SJCRH30 (cell line): ENCODE measurements around the gene POU2AF2. TPM values are rescaled to one million over a fixed set of nuclear protein-coding genes. Genes with fewer than 3 reads are reported as not detected.
"Not testable (repeated sequence)": the region's sequence is repeated elsewhere in the genome, so short reads cannot be mapped to it uniquely, and the experiment has no call there.

ENCODE experiments used
- DNase-seq, 2 experiments: peaks; one replicate each; pipeline ENCODE4 v3.0.0-alpha.2; 2015 to 2020
- H3K27ac ChIP-seq: fragments of 250-450 bp; sonication (Bioruptor Pico); 2 replicates; pipeline ENCODE4 v1.5.1; 2020; ENCODE audit warnings: mild to moderate bottlenecking, moderate library complexity
- H3K27me3 ChIP-seq: fragments of 250-450 bp; sonication (Bioruptor Pico); 2 replicates; pipeline ENCODE4 v1.5.1; 2020; ENCODE audit warnings: mild to moderate bottlenecking, moderate library complexity
- H3K36me3 ChIP-seq: fragments of 250-450 bp; sonication (Bioruptor Pico); 2 replicates; pipeline ENCODE4 v1.5.1; 2020; ENCODE audit warnings: mild to moderate bottlenecking, moderate library complexity
- H3K4me1 ChIP-seq: fragments of 250-450 bp; sonication (Bioruptor Pico); 2 replicates; pipeline ENCODE4 v1.5.1; 2020; ENCODE audit warnings: mild to moderate bottlenecking, moderate library complexity
- H3K4me3 ChIP-seq: fragments of 250-450 bp; sonication (Bioruptor Pico); 2 replicates; pipeline ENCODE4 v1.5.1; 2020; ENCODE audit warnings: mild to moderate bottlenecking, moderate library complexity
- H3K9me3 ChIP-seq: fragments of 250-450 bp; sonication (Bioruptor Pico); replicated peaks from 2 replicates; pipeline ENCODE4 v1.5.1; 2020; ENCODE audit warnings: mild to moderate bottlenecking, moderate library complexity
- total RNA-seq: library from RNA; depleted of rRNA; stranded (reverse); fragments of >200 nt; shearing (Covaris generic); gene quantifications from 2 replicates; pipeline ENCODE4 v1.2.3, GENCODE V29; 2014; rRNA removed

The POU2AF2 gene, protein sequence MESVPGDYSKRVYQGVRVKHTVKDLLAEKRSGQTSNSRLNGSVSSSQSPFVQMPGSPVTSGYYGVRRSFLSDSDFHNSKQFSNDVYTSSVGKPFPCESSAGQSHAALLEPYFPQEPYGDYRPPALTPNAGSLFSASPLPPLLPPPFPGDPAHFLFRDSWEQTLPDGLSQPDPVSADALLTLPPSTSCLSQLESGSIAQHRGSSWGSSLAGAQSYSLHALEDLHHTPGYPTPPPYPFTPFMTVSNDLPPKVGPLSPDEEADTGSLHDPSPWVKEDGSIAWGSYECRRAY
- total RNA-seq = not detected in 2 replicates

DNA sequence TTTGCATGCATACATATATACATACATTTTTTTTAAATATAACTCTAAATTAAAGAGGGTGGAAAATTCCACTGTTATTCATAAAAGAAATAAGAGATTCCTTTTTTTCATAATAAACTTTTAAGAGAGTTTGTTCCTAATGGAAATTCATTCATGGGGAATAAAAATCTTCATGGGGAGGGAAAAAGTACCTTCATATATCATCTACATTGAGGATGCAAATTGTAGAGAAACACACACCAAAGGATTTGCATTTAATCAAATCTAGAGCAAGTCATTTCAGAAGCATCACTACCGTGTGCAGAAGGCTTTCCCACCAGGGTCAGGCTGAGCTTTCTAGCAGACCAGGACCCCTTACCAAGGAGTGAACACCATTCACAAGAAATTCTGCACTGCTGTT, at the start of gene POU2AF2:
Gene POU2AF2 (plus strand): TSS at position 301 of the 400 bp plus-strand sequence. CDS start 129 bp downstream, outside the sequence.
- Histone ChIP-seq H3K4me3 (no peak within 1 kb of the TSS), H3K27me3 (no peaks in the 10 kb centered on the region), H3K27ac (no peak within 1 kb of the TSS), H3K36me3 (no peaks in the 10 kb centered on the region), H3K4me1 (no peaks in the 10 kb centered on the region), H3K9me3 (no peaks in the 10 kb centered on the region)
- no peak for DNase-seq

DNA sequence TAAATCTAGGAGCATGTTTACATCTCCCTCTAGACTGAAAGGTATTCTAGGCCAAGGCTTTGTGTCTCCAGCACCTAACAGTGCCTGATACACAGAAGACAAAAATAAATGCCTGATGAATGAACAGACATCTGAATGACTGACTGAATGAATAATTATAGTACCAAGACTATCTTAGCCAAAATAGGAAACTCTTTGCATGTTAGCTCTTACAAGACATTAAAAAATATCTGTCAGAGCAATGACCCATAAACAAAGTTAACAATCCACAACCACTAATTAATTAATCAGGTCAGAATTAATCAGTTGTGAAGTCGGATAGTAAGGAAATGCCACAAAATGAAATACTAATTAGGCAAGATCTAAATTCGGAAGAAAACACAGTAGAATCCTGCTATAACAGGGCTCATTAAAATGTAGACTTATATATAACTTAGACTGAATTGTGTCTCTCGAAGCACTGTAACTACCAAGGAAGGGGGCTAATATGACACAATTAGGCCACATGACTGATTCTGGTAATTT, 45.5 kb upstream of the POU2AF2 start:
- H3K27ac ChIP-seq = no peak overlapping the region
- H3K36me3 ChIP-seq = no peaks in the 10 kb centered on the region
- no peaks in the 10 kb centered on the region for H3K9me3 ChIP-seq
- no peak for DNase-seq
- no peaks in the 10 kb centered on the region for H3K27me3 ChIP-seq
- no peak overlapping the region for H3K4me3 ChIP-seq
- no peaks in the 10 kb centered on the region for H3K4me1 ChIP-seq

DNA sequence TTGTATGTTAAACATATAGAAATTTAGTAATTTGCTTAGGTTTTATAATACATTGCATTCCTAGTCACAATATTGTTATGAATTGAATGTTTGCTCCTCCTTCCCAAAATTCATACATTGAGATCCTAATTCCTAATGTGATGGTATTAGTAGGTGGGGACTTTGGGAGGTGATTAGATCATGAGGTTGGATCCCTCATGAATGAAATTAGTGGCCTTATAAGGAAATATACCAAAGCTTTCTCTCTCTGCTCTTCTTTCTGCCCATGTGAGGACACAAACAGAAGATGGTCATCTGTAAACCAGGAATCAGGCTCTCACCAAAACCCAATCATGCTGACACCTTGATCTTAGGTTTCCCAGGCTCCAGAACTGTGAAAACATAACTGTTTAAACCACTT, 41.3 kb upstream of the POU2AF2 start:
- Histone ChIP-seq H3K36me3 (no peaks in the 10 kb centered on the region), H3K27me3 (no peaks in the 10 kb centered on the region), H3K4me1 (no peaks in the 10 kb centered on the region), H3K4me3 (no peak overlapping the region), H3K9me3 (no peaks in the 10 kb centered on the region), H3K27ac (no peak overlapping the region)
- no peak for DNase-seq

DNA sequence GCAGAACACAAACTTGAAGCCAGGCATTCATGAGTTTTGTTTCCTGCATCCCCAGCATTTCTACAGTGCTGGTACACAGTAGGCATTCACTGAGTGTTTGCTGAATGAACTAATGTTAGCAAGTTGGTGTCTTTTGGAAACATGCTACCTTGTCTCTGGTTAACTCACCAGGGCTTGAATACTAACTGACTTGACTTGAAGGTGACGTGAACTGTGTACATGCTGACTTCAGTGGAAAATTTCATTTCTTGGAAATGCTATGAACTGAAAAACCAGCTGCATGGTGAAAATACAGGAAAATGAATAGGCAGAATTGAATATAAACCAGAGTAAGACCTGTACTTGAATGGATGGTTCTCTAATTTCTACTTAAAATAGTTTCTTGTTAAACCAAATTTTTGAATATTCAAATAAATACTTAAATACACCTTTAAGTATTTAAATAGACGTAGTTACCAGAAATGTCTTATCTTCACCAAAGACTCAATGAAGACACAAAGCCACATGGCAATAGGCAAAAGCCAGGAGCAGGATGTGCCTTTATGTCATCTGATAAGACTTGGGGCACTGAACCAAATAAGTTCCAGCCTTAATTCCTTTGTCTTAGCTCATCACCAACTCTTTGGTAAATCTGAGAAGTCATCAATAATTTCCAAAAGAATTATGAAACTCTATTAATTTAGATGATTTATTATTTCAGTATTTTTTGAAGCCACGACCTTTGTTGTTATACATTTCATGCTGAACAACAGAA, 39.7 kb upstream of the POU2AF2 start:
- no peak for DNase-seq

GRCh38 chr11:111206472-111206871, 39.1 kb upstream of the POU2AF2 start:
- Histone ChIP-seq H3K27me3 (no peaks in the 10 kb centered on the region), H3K27ac (no peak overlapping the region), H3K9me3 (no peaks in the 10 kb centered on the region), H3K36me3 (no peaks in the 10 kb centered on the region), H3K4me3 (no peak overlapping the region), H3K4me1 (no peaks in the 10 kb centered on the region)
- DNase-seq = no peak

More for the DNA sequence above, 39.7 kb upstream of the POU2AF2 start:
- H3K27ac ChIP-seq = no peak overlapping the region
- H3K9me3 ChIP-seq = no peaks in the 10 kb centered on the region
- no peaks in the 10 kb centered on the region for H3K4me1 ChIP-seq
- no peaks in the 10 kb centered on the region for H3K27me3 ChIP-seq
- H3K4me3 ChIP-seq = no peak overlapping the region
- H3K36me3 ChIP-seq = no peaks in the 10 kb centered on the region

DNA sequence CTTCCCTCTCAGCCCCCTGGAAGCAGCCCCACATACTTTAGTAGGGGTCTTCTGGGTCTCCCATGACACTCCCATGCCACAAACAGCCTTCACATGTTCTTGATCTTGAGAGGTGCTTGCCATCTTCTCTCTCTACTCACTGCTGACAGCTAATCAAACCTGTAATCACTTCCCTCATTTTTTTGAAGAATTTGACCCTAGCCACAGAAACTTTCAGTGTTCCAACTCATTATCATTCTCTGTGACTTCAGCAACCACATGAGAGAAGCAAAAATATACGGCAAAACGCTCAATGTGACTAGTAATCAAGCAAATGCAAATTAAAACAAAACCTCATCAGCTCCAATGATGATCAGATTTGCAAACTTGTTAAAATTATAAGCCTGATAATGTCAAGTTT, 38.3 kb upstream of the POU2AF2 start:
- Histone ChIP-seq H3K9me3 (no peaks in the 10 kb centered on the region), H3K36me3 (no peaks in the 10 kb centered on the region), H3K4me3 (no peak overlapping the region), H3K27me3 (no peaks in the 10 kb centered on the region), H3K4me1 (no peaks in the 10 kb centered on the region), H3K27ac (no peak overlapping the region)
- DNase-seq = no peak

DNA sequence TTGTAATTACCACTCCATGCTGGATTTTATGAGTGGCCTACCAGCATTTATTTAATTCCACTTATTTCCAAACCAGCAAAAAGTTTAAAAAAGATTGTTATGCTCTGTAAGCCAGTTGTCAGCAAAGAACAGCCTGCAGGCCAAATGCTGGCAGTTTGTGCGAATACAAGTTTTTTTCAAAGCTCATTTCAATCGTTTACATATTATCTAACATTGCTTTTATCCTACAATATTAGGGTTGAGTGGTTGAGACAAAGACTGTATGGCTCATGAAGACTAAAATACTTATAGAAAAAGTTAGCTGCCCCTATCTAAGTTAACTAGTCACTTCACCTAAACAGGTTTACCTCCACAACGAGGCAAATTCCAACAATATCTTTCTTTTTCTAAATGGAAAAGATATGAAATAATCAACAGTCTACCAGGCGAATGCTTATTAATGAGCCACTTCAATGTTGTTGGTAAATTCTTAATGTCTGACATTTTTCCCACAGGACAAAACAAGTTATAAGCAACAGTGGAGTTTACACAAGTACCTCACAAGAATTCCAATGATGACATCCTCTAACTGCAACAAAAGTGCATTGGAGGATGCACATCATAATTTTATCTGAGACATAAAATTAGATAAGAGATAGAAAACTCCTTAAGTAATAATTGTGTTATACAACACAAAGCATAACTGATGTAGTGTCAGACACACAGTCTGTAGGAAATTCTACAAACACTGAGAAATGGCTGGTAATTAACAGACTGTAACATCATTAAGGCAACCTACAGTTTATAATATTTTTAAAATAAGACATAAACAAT, 35.8 kb upstream of the POU2AF2 start:
- Histone ChIP-seq H3K27me3 (no peaks in the 10 kb centered on the region), H3K36me3 (no peaks in the 10 kb centered on the region), H3K9me3 (no peaks in the 10 kb centered on the region), H3K4me3 (no peak overlapping the region), H3K4me1 (no peaks in the 10 kb centered on the region), H3K27ac (no peak overlapping the region)
- DNase-seq = no peak

- DNase-seq = no peak
Observed at GRCh38 chr11:111213256-111213655, 32.3 kb upstream of the POU2AF2 start.

GRCh38 chr11:111220721-111221120, 24.8 kb upstream of the POU2AF2 start:
- Histone ChIP-seq H3K36me3 (no peaks in the 10 kb centered on the region), H3K27ac (no peak overlapping the region), H3K9me3 (no peaks in the 10 kb centered on the region), H3K27me3 (no peaks in the 10 kb centered on the region; the same call in 1 of the 2 replicates), H3K4me3 (no peak overlapping the region), H3K4me1 (no peaks in the 10 kb centered on the region)
- no peak for DNase-seq

More at GRCh38 chr11:111213256-111213655, 32.3 kb upstream of the POU2AF2 start:
- no peaks in the 10 kb centered on the region for H3K36me3 ChIP-seq
- H3K27ac ChIP-seq = no peak overlapping the region
- no peaks in the 10 kb centered on the region for H3K9me3 ChIP-seq
- H3K27me3 ChIP-seq = no peaks in the 10 kb centered on the region
- no peak overlapping the region for H3K4me3 ChIP-seq
- H3K4me1 ChIP-seq = no peaks in the 10 kb centered on the region

DNA sequence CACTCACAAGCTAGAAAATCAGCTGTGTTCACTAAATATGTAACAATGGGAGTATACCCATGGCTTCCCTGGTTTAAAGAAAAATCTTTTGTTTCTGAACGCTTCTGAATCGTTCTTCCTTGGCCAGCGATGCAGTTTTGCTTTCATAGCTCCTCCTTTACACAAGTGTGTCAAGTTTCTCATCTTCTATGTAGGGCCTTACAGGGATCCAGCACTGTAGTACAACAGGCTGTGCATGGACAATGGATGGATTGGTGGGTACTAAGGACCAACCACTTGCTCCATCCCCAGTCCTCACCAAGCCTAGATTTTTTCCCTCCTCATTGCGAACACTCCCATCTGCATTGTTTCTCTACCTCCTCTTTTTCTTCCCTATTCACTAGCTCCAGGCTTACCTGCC, 24.3 kb upstream of the POU2AF2 start:
- no peak overlapping the region for H3K4me3 ChIP-seq
- no peaks in the 10 kb centered on the region for H3K4me1 ChIP-seq
- no peak overlapping the region for H3K27ac ChIP-seq
- no peaks in the 10 kb centered on the region for H3K9me3 ChIP-seq
- no peaks in the 10 kb centered on the region for H3K36me3 ChIP-seq
- DNase-seq = no peak
- H3K27me3 ChIP-seq = no peaks in the 10 kb centered on the region; the same call in 1 of the 2 replicates

- H3K4me3 ChIP-seq = not testable (repeated sequence)
Observed at GRCh38 chr11:111221936-111222335, 23.6 kb upstream of the POU2AF2 start.

GRCh38 chr11:111222821-111223455, 22.6 kb upstream of the POU2AF2 start:
- H3K27me3 ChIP-seq, H3K36me3 ChIP-seq, H3K27ac ChIP-seq, H3K9me3 ChIP-seq, DNase-seq, H3K4me3 ChIP-seq, H3K4me1 ChIP-seq: not testable (repeated sequence)

More at GRCh38 chr11:111221936-111222335, 23.6 kb upstream of the POU2AF2 start:
- not testable (repeated sequence) for H3K27ac ChIP-seq, H3K27me3 ChIP-seq, H3K36me3 ChIP-seq, H3K4me1 ChIP-seq, DNase-seq, H3K9me3 ChIP-seq

- no peaks in the 10 kb centered on the region for H3K27me3 ChIP-seq
- H3K36me3 ChIP-seq = no peaks in the 10 kb centered on the region
- no peaks in the 10 kb centered on the region for H3K9me3 ChIP-seq
- no peak overlapping the region for H3K4me3 ChIP-seq
- no peak for DNase-seq
- H3K4me1 ChIP-seq = no peaks in the 10 kb centered on the region
- no peak overlapping the region for H3K27ac ChIP-seq
Observed at GRCh38 chr11:111225881-111226280, 19.6 kb upstream of the POU2AF2 start.

DNA sequence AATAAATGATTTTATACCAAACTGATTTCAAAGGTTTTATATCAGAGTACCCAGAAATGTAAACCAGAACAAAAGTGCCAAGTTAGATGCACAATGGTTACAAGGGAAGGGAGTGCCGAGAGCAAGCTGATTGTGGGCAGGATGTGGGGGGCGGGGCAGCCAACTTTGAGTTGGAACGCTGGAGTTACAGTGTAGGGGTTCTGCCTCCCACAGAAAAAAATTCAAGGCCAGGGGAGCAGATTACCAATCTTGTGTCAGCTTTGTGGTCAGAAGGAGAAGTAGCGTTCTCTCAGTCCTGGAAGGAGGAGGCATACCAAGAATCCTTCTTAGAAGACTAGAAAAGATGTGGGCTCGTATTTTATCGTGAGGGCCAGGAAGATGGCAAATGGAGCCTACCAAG, 15.9 kb upstream of the POU2AF2 start:
- H3K9me3 ChIP-seq = no peaks in the 10 kb centered on the region

More for the DNA sequence above, 15.9 kb upstream of the POU2AF2 start:
- no peak for DNase-seq
- no peaks in the 10 kb centered on the region for H3K4me1 ChIP-seq
- H3K27me3 ChIP-seq = no peaks in the 10 kb centered on the region
- no peak overlapping the region for H3K4me3 ChIP-seq
- no peaks in the 10 kb centered on the region for H3K36me3 ChIP-seq
- no peak overlapping the region for H3K27ac ChIP-seq
